GM11168 (cell line): ENCODE measurements around the gene COBL.

ENCODE experiments used
- in situ Hi-C: fragments of 300-500 bp; cut with MboI; formaldehyde crosslinking; loops from one replicate; pipeline ENCODE4 v1.12.0; 2022; ENCODE audit warnings: low sequenced_read_pairs; ENCODE audit not compliant: unreplicated experiment

Gene COBL

DNA sequence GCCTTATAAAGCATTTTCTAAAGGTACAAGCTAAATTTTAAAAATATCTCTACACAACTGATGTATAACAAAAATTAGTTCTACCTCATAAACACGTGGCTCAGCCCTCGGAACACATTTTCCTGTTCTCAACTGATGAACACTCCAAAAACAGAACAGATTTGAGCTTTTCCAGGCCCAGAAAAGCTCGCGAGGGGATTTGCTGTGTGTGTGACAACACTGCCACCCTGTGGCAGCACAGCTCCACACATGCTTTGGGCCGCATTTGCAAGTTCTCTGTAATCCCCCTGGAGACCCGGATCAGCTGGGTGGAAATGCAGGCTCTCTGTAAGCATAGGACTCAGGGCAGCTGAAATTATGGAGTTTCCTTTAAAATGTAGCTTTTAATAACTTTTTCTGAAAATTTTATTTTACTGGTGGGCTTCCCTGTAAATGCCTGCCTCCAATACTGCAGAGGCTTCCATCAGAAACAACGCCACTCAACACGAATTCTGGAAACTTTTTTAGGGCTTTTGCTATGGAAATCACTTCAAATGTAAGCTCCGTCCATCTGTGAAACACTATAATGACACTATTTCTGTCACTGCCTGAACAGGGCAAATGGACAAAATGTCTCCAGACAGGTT lies 155.5 kb downstream of the COBL start:
- in situ Hi-C loops: loop anchor here (25.0 kb wide), 1 partner anchor 201 kb away; no protein-coding TSS in a partner anchor

DNA sequence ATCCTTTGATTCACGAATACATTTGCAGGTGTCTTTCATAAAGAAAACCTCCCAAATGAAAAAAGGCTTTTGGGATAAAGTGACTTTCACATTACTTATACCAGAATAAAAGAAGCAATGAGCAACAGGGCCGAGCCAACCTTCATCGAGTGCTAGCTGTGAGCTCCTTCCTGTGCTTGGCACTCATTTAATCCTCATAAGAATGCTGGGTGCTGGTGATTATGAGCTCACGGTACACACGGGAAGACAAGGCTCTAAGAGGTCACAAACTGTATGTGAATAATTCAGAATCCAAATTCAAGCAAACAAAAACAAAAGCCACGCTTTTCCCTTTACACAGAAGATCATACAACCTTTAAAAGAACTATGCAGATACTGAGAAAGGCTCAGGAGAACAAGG lies 156.2 kb downstream of the COBL start:
- in situ Hi-C loops: loop anchor here (25.0 kb wide), 1 partner anchor 202 kb away; no protein-coding TSS in a partner anchor

DNA sequence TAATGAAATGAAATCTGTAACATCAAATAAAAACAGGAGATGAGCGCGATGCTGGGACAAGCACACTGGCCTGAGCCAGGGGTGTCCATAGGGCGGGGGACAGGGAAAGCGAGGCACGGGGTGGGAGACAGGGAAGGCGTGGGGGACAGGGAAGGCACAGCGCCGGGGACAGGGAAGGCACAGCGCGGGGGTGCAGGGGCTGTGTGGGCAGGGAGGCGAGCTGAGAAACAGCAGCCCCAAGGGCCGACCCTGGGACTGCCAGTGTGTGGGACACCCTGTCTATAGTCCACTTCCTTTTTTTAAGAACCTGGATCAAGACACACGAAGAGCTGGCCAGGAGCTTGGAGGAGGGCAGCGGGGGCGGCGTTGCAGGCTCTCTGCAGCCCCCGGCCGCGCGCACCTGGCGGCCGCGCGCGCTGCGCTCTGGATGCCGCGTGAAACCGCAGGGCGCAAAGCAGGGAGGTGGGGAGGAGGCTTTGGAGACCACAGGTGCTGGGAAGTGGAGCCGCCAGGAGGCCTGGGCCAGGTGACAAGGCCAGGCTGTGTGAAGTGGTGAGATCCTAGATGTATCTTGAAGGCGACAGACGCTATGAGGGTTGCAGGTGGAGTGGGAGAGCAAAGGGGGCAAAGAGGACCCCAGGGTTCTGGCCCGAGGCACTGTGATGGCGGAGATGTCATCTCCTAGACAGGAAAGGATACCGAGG lies 157.7 kb downstream of the COBL start:
- in situ Hi-C loops: loop anchor here (25.0 kb wide), 1 partner anchor 203 kb away; no protein-coding TSS in a partner anchor

DNA sequence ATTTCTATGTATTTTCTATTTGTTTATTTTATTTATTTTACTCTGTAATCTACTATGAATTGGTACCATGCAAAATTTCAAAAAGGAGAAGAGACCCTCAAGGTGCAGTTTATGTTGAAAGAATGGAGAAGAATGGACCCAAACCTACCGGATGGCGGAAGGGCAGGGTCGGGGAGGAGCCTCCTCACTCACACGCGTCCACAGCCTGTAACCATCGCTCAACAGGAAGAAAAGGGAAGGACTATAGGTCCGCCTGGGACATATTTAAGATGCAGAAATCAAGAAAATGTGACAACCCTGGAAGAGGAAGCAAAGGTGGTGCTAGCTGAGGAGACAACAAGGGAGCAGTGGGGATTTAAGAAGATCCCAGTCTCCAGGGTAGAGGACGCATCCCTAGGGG lies 158.4 kb downstream of the COBL start:
- in situ Hi-C loops: loop anchor here (25.0 kb wide), 1 partner anchor 204 kb away; no protein-coding TSS in a partner anchor

DNA sequence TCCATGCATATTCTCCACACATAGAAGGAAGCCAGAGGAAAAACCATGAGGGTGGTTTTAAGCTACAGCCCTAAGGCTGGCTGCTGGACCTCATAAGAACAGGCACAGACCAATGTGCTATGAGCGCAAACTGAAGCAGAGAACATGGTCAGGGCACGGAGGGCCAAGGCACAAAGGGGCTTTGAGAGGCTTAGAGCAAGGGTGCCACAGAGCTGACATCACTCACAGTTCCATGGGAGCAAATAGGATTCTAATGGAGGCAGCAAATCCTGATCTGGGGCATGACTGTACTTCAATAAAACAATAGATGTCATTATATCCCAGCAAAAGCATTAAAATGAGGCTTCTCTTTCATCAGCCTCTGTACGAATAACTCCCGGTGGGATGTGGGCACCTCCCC lies 162.4 kb downstream of the COBL start:
- in situ Hi-C loops: loop anchor here (25.0 kb wide), 1 partner anchor 208 kb away; no protein-coding TSS in a partner anchor

GRCh38 chr7:51152706-51153200 lies 163.9 kb downstream of the COBL start:
- in situ Hi-C loops: loop anchor here (25.0 kb wide), 1 partner anchor 210 kb away; no protein-coding TSS in a partner anchor

DNA sequence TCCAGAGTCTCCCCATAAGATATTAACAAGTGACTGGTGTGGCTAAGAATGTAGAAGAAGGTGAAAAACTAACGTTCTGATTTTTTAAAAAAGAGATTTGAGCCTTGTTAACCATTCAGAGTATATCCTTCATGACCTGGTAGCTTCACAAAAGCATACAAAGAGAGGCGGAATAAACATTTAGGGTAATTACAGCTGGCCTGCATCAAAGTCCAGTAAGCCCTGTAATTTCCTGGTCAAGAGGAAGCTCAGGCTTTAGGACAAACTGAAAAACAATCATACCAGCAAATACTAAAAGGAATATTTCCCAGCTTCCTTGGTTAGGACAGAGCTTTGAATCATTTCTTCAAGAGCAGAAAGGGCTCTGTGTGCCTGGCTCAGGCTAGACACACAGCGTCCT lies 165.2 kb downstream of the COBL start:
- in situ Hi-C loops: loop anchor here (25.0 kb wide), 1 partner anchor 211 kb away; no protein-coding TSS in a partner anchor

DNA sequence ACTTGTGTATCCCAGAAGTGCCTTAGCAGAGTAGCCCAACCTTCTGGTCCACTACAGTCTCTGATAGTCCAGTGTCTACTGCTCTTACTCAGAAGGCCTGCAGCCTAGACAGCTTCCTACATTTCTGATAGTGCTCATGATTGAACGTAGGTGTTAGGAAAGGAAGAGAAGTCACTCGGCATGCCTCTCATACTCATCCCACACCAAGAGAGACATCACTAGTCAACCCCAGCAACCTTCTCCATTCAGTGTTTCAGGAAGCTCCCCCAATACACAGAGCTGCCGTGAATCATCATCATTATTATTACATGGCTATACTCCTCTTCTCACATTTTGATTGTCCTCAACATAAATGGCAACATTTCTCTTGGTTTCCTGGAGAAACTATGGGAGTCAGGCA lies 166.4 kb downstream of the COBL start:
- in situ Hi-C loops: loop anchor here (25.0 kb wide), 1 partner anchor 212 kb away; no protein-coding TSS in a partner anchor

DNA sequence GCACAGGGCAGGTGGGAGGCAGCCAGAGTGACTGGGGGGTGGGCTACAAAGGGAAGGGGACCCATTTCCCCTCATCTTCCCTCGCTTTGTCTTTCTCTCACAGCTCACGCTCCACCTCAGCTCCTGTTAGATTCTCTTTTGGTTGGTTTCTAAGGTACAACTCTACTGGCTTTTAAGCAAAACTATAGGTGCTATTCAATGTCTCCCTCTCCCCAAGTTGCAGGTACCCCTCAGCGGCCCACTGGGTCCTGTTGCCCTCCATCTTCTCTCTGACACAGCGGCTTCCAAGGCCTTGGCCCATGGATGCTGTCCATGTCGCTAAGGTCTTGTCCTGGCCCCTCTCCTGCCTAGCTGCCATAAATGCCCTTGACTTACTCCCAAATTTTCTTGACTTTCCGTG lies 168.4 kb downstream of the COBL start:
- in situ Hi-C loops: no loop called here

DNA sequence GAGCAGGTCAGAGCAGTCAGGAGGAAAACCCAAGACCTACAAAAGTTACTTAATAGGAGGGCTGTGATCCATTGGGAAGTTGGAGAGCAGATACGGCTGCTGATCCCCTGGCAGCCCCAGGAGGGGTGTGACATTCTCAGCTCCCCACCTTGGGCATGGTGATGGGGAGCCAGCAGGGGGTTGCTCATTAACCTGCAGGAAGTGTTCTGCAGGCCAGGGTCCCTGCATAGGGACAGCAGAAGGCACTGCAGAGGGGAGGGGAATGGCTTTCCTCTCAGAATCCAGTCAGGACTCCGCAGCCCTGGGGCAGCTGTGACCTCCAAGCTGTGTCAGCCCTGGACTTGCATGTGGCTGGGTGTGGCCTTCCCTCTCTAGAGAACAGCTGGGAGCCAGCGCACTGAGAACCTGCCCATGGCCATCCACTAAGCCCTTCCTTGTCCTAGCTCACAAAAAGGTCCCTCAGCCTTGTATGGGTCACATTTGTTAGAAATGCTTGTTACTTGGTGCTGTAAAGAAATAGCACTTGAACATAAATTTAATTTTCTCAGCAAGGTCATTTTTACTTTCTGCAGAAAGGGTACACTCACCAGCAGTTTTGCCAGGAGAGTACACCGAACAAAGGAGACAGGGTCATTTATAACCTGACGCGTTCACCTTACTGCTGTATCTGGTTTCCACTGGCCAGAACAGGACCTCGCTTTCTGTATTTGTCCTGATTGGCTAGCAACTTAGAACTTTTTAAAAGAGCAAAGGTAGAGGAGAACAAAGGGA lies 169.6 kb downstream of the COBL start:
- in situ Hi-C loops: no loop called here

- in situ Hi-C loops: no loop called here
Observed at GRCh38 chr7:51144178-51144577, 172.4 kb downstream of the COBL start.

- in situ Hi-C loops: no loop called here
Observed at GRCh38 chr7:51142741-51143385, 173.7 kb downstream of the COBL start.

GRCh38 chr7:51141451-51142003 lies 175.1 kb downstream of the COBL start:
- in situ Hi-C loops: no loop called here

- in situ Hi-C loops: no loop called here
Observed at GRCh38 chr7:51140199-51141164, 176.1 kb downstream of the COBL start.

GRCh38 chr7:51139796-51140195 lies 176.8 kb downstream of the COBL start:
- in situ Hi-C loops: no loop called here

GRCh38 chr7:51138123-51139085 lies 178.2 kb downstream of the COBL start:
- in situ Hi-C loops: no loop called here

- in situ Hi-C loops: no loop called here
Observed at GRCh38 chr7:51135576-51135975, 181.0 kb downstream of the COBL start.
